Caco-2 (cell line): Measurements from ENCODE around the gene SMIM8. TPM values are rescaled to one million over a fixed set of nuclear protein-coding genes. Genes with fewer than 3 reads are reported as not detected.

Experiments used
- BruUV-seq: library from RNA; stranded (reverse); fragments of 400-500 nt; replicated peaks from 2 replicates; lab custom pipeline; 2021; lab: Mats Ljungman, UMichigan
- CTCF ChIA-PET: fragments of 300-600 bp; sonication (Branson Sonifier 250); formaldehyde crosslinking; loops from one replicate; lab custom pipeline; 2022; ENCODE audit warnings: antibody characterized with exemption; lab: Charles Lee
- POLR2A ChIA-PET: fragments of 300-600 bp; sonication (Branson Sonifier 250); formaldehyde crosslinking; loops from one replicate; lab custom pipeline; 2022; ENCODE audit warnings: antibody characterized with exemption; lab: Charles Lee
- DNase-seq, 2 experiments: peaks; one replicate each; pipeline versions ENCODE4 v3.0.0 to v3.0.0-alpha.2; 2020 to 2022
- H3K27me3 ChIP-seq: replicated peaks from 2 replicates; pipeline ENCODE4 v1.6.0; 2011; ENCODE audit warnings: low read length; ENCODE audit not compliant: control insufficient read depth, insufficient read depth
- H3K36me3 ChIP-seq: 2 replicates; pipeline ENCODE4 v1.5.1; 2011; ENCODE audit warnings: low read length; ENCODE audit not compliant: control insufficient read depth, insufficient read depth
- H3K4me1 ChIP-seq: fragments of 250-450 bp; sonication (Bioruptor Pico); 2 replicates; pipeline ENCODE4 v1.5.1; 2020; ENCODE audit warnings: mild to moderate bottlenecking
- H3K4me3 ChIP-seq: 2 replicates; pipeline ENCODE4 v1.5.1; 2011; ENCODE audit warnings: low read depth, mild to moderate bottlenecking, control low read depth, low read length
- H3K9me3 ChIP-seq: fragments of 250-450 bp; sonication (Bioruptor Pico); 2 replicates; pipeline ENCODE4 v1.5.1; 2020; ENCODE audit warnings: mild to moderate bottlenecking, moderate library complexity
- H3K27ac Mint-ChIP-seq: one replicate; pipeline ENCODE4 v1.8.0; 2022; ENCODE audit warnings: mixed read lengths; ENCODE audit not compliant: unreplicated experiment
- H3K27me3 Mint-ChIP-seq: one replicate; pipeline ENCODE4 v1.8.0; 2022; ENCODE audit warnings: mixed read lengths; ENCODE audit not compliant: insufficient read depth, unreplicated experiment
- H3K36me3 Mint-ChIP-seq: one replicate; pipeline ENCODE4 v1.8.0; 2022; ENCODE audit warnings: mild to moderate bottlenecking, mixed read lengths; ENCODE audit not compliant: insufficient read depth, unreplicated experiment
- H3K4me1 Mint-ChIP-seq: one replicate; pipeline ENCODE4 v1.8.0; 2022; ENCODE audit warnings: low read depth, mixed read lengths; ENCODE audit not compliant: unreplicated experiment
- H3K4me3 Mint-ChIP-seq: one replicate; pipeline ENCODE4 v1.8.0; 2022; ENCODE audit warnings: mild to moderate bottlenecking, moderate library complexity, mixed read lengths; ENCODE audit not compliant: unreplicated experiment
- H3K9me3 Mint-ChIP-seq: one replicate; pipeline ENCODE4 v1.8.0; 2022; ENCODE audit warnings: mixed read lengths; ENCODE audit not compliant: unreplicated experiment
- intact Hi-C: fragments of 100-400 bp; cut with micrococcal nuclease; formaldehyde crosslinking; loops from one replicate; pipeline ENCODE4 v1.10.0; 2022; ENCODE audit not compliant: unreplicated experiment
- total RNA-seq: library from RNA; stranded (reverse); gene quantifications from 2 replicates; pipeline ENCODE4 v1.2.3, GENCODE V29; 2022
- TF ChIP-seq, protein P1 (sequence below), 2 experiments: fragments of 200-600 bp in 1 of 2; IDR thresholded peaks; 1 replicate in 1 of 2; 2 replicates in 1 of 2; pipeline versions ENCODE4 v1.5.1 to v1.8.0; 2011 to 2022; ENCODE audit warnings: antibody characterized with exemption in 1 of 2, control low read depth in 1 of 2, inconsistent platforms in 1 of 2, low read depth in 1 of 2, low read length in 1 of 2, mild to moderate bottlenecking in 1 of 2, moderate library complexity in 1 of 2; ENCODE audit not compliant: insufficient read depth in 1 of 2, severe bottlenecking in 1 of 2, unreplicated experiment in 1 of 2

The SMIM8 gene
- total RNA-seq, 1 experiment from 2014 or later, result 8.5 TPM

GRCh38 chr6:87287251-87287650 is 35.1 kb upstream of the SMIM8 start:
- CTCF ChIA-PET, result no interaction called here

DNA sequence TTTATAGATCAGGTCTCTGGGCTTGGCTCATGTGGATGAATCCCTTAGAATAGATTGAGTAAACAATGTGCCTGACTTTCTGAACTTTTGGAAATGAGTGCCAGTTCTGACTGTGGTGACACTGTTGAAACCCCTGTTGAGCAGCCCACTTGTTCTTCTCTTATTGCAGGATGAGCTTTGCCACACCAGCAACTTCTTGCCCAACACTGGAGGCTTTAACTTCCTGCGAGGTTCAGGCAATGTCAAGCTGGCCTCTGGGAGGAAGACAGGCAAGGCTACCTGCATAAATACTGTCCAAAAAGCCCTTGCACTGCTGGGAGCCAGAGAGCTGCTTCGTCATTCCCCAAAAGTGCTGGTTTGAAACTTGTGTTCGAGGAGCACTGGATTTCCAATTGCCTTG is 32.8 kb upstream of the SMIM8 start:
- H3K36me3 ChIP-seq, result no peaks in the 10 kb centered on the region
- no peaks in the 10 kb centered on the region for H3K9me3 ChIP-seq
- intact Hi-C loops, result no loop called here
- H3K4me3 ChIP-seq, result no peak overlapping the region
- Mint-ChIP-seq H3K4me1 (no peaks in the 10 kb centered on the region), H3K36me3 (no peaks in the 10 kb centered on the region), H3K9me3 (no peaks in the 10 kb centered on the region), H3K4me3 (no peak overlapping the region), H3K27me3 (no peaks in the 10 kb centered on the region), H3K27ac (no peak overlapping the region)
- POLR2A ChIA-PET, result no interaction called here
- CTCF ChIA-PET, result no interaction called here
- no peak for DNase-seq
- no TSS peak for BruUV-seq
- no peaks in the 10 kb centered on the region for H3K27me3 ChIP-seq
- H3K4me1 ChIP-seq, result no peaks in the 10 kb centered on the region
- TF ChIP-seq, protein P1, sequence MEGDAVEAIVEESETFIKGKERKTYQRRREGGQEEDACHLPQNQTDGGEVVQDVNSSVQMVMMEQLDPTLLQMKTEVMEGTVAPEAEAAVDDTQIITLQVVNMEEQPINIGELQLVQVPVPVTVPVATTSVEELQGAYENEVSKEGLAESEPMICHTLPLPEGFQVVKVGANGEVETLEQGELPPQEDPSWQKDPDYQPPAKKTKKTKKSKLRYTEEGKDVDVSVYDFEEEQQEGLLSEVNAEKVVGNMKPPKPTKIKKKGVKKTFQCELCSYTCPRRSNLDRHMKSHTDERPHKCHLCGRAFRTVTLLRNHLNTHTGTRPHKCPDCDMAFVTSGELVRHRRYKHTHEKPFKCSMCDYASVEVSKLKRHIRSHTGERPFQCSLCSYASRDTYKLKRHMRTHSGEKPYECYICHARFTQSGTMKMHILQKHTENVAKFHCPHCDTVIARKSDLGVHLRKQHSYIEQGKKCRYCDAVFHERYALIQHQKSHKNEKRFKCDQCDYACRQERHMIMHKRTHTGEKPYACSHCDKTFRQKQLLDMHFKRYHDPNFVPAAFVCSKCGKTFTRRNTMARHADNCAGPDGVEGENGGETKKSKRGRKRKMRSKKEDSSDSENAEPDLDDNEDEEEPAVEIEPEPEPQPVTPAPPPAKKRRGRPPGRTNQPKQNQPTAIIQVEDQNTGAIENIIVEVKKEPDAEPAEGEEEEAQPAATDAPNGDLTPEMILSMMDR (IDR thresholded peaks at IDR 0.05; ENCODE audit: insufficient read depth in 1 of 2, low read depth in 1 of 2, low read length in 1 of 2, severe bottlenecking in 1 of 2, unreplicated experiment in 1 of 2), result no peak

More at GRCh38 chr6:87287251-87287650, 35.1 kb upstream of the SMIM8 start:
- Mint-ChIP-seq H3K4me1 (no peaks in the 10 kb centered on the region), H3K27me3 (no peaks in the 10 kb centered on the region), H3K9me3 (no peaks in the 10 kb centered on the region), H3K4me3 (no peak overlapping the region), H3K36me3 (no peaks in the 10 kb centered on the region), H3K27ac (no peak overlapping the region)
- BruUV-seq, result no TSS peak
- H3K9me3 ChIP-seq, result no peaks in the 10 kb centered on the region
- TF ChIP-seq, protein P1 (IDR thresholded peaks at IDR 0.05; ENCODE audit: insufficient read depth in 1 of 2, low read depth in 1 of 2, low read length in 1 of 2, severe bottlenecking in 1 of 2, unreplicated experiment in 1 of 2), result no peak
- H3K4me1 ChIP-seq, result no peaks in the 10 kb centered on the region
- H3K4me3 ChIP-seq, result no peak overlapping the region
- no peaks in the 10 kb centered on the region for H3K36me3 ChIP-seq
- DNase-seq, result no peak
- POLR2A ChIA-PET, result no interaction called here
- H3K27me3 ChIP-seq, result no peaks in the 10 kb centered on the region
- intact Hi-C loops, result no loop called here

DNA sequence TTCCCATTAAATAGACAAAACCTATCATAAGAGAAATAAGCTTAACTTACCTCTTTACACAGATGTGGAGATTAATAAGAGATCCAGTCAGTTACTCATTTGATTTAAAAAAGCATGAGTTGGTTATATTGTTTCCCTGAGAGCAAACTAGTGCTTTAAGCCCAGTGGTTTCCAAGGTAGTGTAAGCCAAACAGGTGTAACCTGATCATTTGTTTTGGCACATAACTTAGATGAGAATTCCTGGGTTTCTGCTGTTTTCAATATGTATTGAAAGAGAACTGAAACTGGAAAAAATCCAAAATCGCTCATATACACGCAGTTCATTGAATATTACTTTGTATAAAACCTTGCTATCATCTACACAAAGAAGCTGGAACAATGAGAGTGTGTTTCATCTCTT is 30.5 kb upstream of the SMIM8 start:
- POLR2A ChIA-PET, result no interaction called here
- DNase-seq, result no peak
- Mint-ChIP-seq H3K27ac (no peak overlapping the region), H3K36me3 (no peaks in the 10 kb centered on the region), H3K4me1 (no peaks in the 10 kb centered on the region), H3K4me3 (no peak overlapping the region), H3K9me3 (no peaks in the 10 kb centered on the region), H3K27me3 (no peaks in the 10 kb centered on the region)
- H3K4me3 ChIP-seq, result no peak overlapping the region
- no peaks in the 10 kb centered on the region for H3K4me1 ChIP-seq
- BruUV-seq, result no TSS peak
- H3K9me3 ChIP-seq, result no peaks in the 10 kb centered on the region
- TF ChIP-seq, protein P1 (IDR thresholded peaks at IDR 0.05; ENCODE audit: insufficient read depth in 1 of 2, low read depth in 1 of 2, low read length in 1 of 2, severe bottlenecking in 1 of 2, unreplicated experiment in 1 of 2), result no peak
- no peaks in the 10 kb centered on the region for H3K27me3 ChIP-seq
- intact Hi-C loops, result no loop called here
- CTCF ChIA-PET, result no interaction called here
- H3K36me3 ChIP-seq, result no peaks in the 10 kb centered on the region
